HCT116 (cell line): ENCODE measurements around the gene MICA. TPM values are rescaled to one million over a fixed set of nuclear protein-coding genes. Genes with fewer than 3 reads are reported as not detected.
A peak's percentile ranks its signal among the peaks of the same experiment; 100 is the strongest.
"Not testable (repeated sequence)": the region's sequence is repeated elsewhere in the genome, so short reads cannot be mapped to it uniquely, and the experiment has no call there.

Experiments
- ATAC-seq: fragments of 200-7000 bp; cut with Tn5 transposase; 2 replicates; pipeline ENCODE4 v1.9.1; 2020; ENCODE audit warnings: mild to moderate bottlenecking, moderate library complexity
- BruUV-seq: library from RNA; stranded (reverse); fragments of 400-500 nt; replicated peaks from 2 replicates; lab custom pipeline; 2021; lab: Mats Ljungman, UMichigan
- CTCF ChIA-PET: fragments of 300-600 bp; sonication (Branson Sonifier 250); formaldehyde crosslinking; loops from one replicate; lab custom pipeline; 2021; ENCODE audit warnings: antibody characterized with exemption; lab: Charles Lee
- POLR2A ChIA-PET: fragments of 300-600, 350-600 bp; sonication (Branson Sonifier 250); formaldehyde crosslinking; loops from one replicate; lab custom pipeline; 2021; ENCODE audit warnings: antibody characterized with exemption; lab: Charles Lee
- RAD21 ChIA-PET, 2 experiments: fragments of 300-600 bp; sonication (Branson Sonifier 250); formaldehyde crosslinking; loops; one replicate each; lab custom pipeline; 2023; ENCODE audit warnings: low total read pairs in 2 of 2; ENCODE audit not compliant: uncharacterized antibody in 2 of 2, unreplicated experiment in 2 of 2, low non-redundant PET in 1 of 2; lab: Charles Lee
- DNase-seq: peaks from one replicate; pipeline ENCODE4 v3.0.0-alpha.2; 2010; ENCODE audit warnings: low read depth, low spot score
- H2AFZ ChIP-seq: fragments of 200-600 bp; shearing (Covaris generic), sonication (generic); 2 replicates; pipeline ENCODE4 v1.6.1; 2017; ENCODE audit warnings: low read depth, mixed run types, mixed read lengths, antibody characterized with exemption, low read length; ENCODE audit not compliant: poor library complexity, severe bottlenecking
- H3K27ac ChIP-seq: 2 replicates; pipeline ENCODE4 v1.5.1; 2012; ENCODE audit warnings: low read depth, low read length
- H3K27me3 ChIP-seq: fragments of 200-600 bp; sonication (generic); 2 replicates; pipeline ENCODE4 v1.6.1; 2016; ENCODE audit warnings: mixed run types, low read length, mixed read lengths; ENCODE audit not compliant: insufficient read depth
- H3K36me3 ChIP-seq, 2 experiments: fragments of 200-500 bp in 1 of 2; fragments of 200-600 bp in 1 of 2; sonication (Bioruptor generic) in 1 of 2; sonication (generic) in 1 of 2; 2 replicates each; pipeline versions ENCODE4 v1.5.1 to v1.6.1; 2014 to 2016; ENCODE audit warnings: low read length in 2 of 2, inconsistent platforms in 1 of 2, mixed read lengths in 1 of 2, mixed run types in 1 of 2; ENCODE audit not compliant: insufficient read depth in 2 of 2, control insufficient read depth in 1 of 2
- H3K4me1 ChIP-seq, 2 experiments: fragments of 200-600 bp in 1 of 2; sonication (generic) in 1 of 2; 2 replicates each; pipeline versions ENCODE4 v1.5.1 to v1.6.1; 2012 to 2017; ENCODE audit warnings: low read length in 2 of 2, inconsistent platforms in 1 of 2, mild to moderate bottlenecking in 1 of 2, mixed read lengths in 1 of 2, mixed run types in 1 of 2, moderate library complexity in 1 of 2; ENCODE audit not compliant: insufficient read depth in 2 of 2, control insufficient read depth in 1 of 2
- H3K4me2 ChIP-seq: fragments of 200-600 bp; sonication (generic); 2 replicates; pipeline ENCODE4 v1.6.1; 2017; ENCODE audit warnings: mixed run types, low read length, mixed read lengths
- H3K4me3 ChIP-seq, 2 experiments: fragments of 200-600 bp in 1 of 2; sonication (generic) in 1 of 2; replicated peaks in 1 of 2; 2 replicates each; pipeline ENCODE4 v1.5.1; 2011 to 2016; ENCODE audit warnings: low read length in 2 of 2, control low read depth in 1 of 2, low read depth in 1 of 2, mild to moderate bottlenecking in 1 of 2, mixed read lengths in 1 of 2, mixed run types in 1 of 2
- H3K79me2 ChIP-seq: fragments of 200-600 bp; sonication (generic); 2 replicates; pipeline ENCODE4 v1.6.1; 2017; ENCODE audit warnings: mild to moderate bottlenecking, mixed run types, low read length, moderate library complexity, mixed read lengths; ENCODE audit not compliant: insufficient read depth
- H3K9ac ChIP-seq: fragments of 200-600 bp; sonication (generic); 2 replicates; pipeline ENCODE4 v1.6.1; 2016; ENCODE audit warnings: low read length, mixed read lengths
- H3K9me2 ChIP-seq: fragments of 200-600 bp; sonication (generic), shearing (Covaris generic); 2 replicates; pipeline ENCODE4 v1.6.1; 2017; ENCODE audit warnings: mixed run types, mild to moderate bottlenecking, moderate library complexity; ENCODE audit not compliant: insufficient read depth
- H3K9me3 ChIP-seq, 2 experiments: fragments of 200-500 bp in 1 of 2; fragments of 200-600 bp in 1 of 2; sonication (Bioruptor generic) in 1 of 2; sonication (generic) in 1 of 2; 2 replicates each; pipeline ENCODE4 v1.6.1; 2014 to 2017; ENCODE audit warnings: low read length in 2 of 2, mixed read lengths in 2 of 2, inconsistent platforms in 1 of 2, low read depth in 1 of 2, mild to moderate bottlenecking in 1 of 2, mixed run types in 1 of 2, moderate library complexity in 1 of 2; ENCODE audit not compliant: control insufficient read depth in 1 of 2, insufficient read depth in 1 of 2
- H4K20me1 ChIP-seq: fragments of 200-600 bp; sonication (generic), shearing (Covaris generic); 2 replicates; pipeline ENCODE4 v1.6.1; 2017; ENCODE audit warnings: mixed run types, mild to moderate bottlenecking, moderate library complexity; ENCODE audit not compliant: insufficient read depth
- EZH2 ChIP-seq: fragments of 200-600 bp; sonication (generic); IDR thresholded peaks from 2 replicates; pipeline ENCODE4 v1.6.1; 2017; ENCODE audit warnings: antibody characterized with exemption, mixed run types
- POLR2AphosphoS5 ChIP-seq: IDR thresholded peaks from 2 replicates; pipeline ENCODE4 v1.6.1; 2011; ENCODE audit warnings: mild to moderate bottlenecking, low read depth, low read length, moderate library complexity
- RAD21 ChIP-seq: IDR thresholded peaks from 2 replicates; pipeline ENCODE4 v1.6.1; 2012; ENCODE audit warnings: low read depth, mild to moderate bottlenecking
- ZFX ChIP-seq: fragments of 450-650 bp; IDR thresholded peaks from 2 replicates; pipeline ENCODE4 v1.6.1; 2017
- intact Hi-C: fragments of 100-400 bp; cut with micrococcal nuclease; formaldehyde crosslinking; loops from 2 replicates; pipeline ENCODE4 v1.10.0; 2022
- total RNA-seq: library from RNA; stranded (reverse); gene quantifications from one replicate; pipeline ENCODE4 v1.2.1, GENCODE V29; 2021; ENCODE audit not compliant: unreplicated experiment
- TF ChIP-seq, protein P1 (sequence below): IDR thresholded peaks from 2 replicates; pipeline ENCODE4 v1.6.1; 2011; ENCODE audit warnings: mild to moderate bottlenecking, low read length, moderate library complexity; ENCODE audit not compliant: insufficient replicate concordance; ENCODE audit errors: extremely low read depth
- TF ChIP-seq, protein P2 (sequence below), 3 experiments: fragments of 200-600 bp in 1 of 3; sonication (generic) in 1 of 3; IDR thresholded peaks in 2 of 3; conservative IDR thresholded peaks in 1 of 3; 2 replicates each; pipeline ENCODE4 v1.5.1; 2012 to 2017; ENCODE audit warnings: low read depth in 2 of 3, low read length in 2 of 3, antibody characterized with exemption in 1 of 3, borderline replicate concordance in 1 of 3, control low read depth in 1 of 3, mild to moderate bottlenecking in 1 of 3, mixed read lengths in 1 of 3, mixed run types in 1 of 3, moderate library complexity in 1 of 3; ENCODE audit not compliant: insufficient read depth in 1 of 3

Gene MICA
- total RNA-seq, 1 experiment from 2014 or later = 24.1 TPM

DNA sequence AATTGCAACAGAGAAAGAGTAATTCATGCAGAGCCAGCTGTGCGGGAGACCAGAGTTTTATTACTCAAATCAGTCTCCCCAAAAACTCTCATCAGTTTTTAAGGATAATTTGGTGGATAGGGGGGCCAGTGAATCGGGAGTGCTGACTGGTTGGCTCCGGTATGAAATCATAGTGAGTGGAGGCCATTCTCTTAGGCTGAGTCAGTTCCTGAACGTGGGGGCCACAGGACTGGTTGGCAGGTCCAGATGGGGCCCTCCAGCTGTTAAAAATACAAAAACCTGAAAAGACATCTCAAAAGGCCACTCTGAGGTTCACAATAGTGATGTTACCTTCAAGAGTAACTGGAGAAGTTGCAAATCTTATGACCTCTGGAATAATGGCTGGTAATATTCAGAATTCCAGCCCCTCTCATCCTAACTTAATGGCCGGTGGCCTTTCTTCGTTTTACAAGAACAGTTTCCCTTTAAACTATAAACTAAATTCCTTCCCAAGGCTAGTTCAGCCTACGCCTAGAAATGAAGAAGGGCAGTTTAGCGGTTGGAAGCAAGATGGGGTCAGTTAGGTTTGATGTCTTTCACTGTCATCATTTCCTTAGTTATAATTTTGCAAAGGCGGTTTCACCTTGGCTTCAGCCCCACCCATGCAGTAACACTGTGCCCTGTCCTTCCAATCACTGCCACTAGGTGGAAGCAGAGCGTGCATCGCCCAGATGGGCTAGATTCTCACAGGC is 6.8 kb upstream of the MICA start:
- POLR2A ChIA-PET = interaction anchor here (1.1 to 1.2 kb wide), 2 partner anchors 46 to 66 kb away, joined by 3 to 4 read pairs; no protein-coding TSS in a partner anchor
- no peak overlapping the region for H3K4me3 ChIP-seq
- H3K4me1 ChIP-seq = peaks cover 24 to 31% of the 10 kb centered on the region in 2 experiments
- peak; percentile 75 for DNase-seq
- 0 out of 2 replicates have a peak, but pooled peaks cover under 1% of the 10 kb centered on the region for H3K79me2 ChIP-seq
- peak overlapping the region; percentile 67 for H3K4me2 ChIP-seq
- H3K36me3 ChIP-seq = no peaks in the 10 kb centered on the region
- no TSS peak for BruUV-seq
- H3K9me3 ChIP-seq = no peaks in the 10 kb centered on the region
- no peaks in the 10 kb centered on the region for H3K9me2 ChIP-seq
- RAD21 ChIA-PET = no interaction called here
- no peak overlapping the region for H3K27ac ChIP-seq
- peak overlapping the region; percentile 41 for H2AFZ ChIP-seq
- TF ChIP-seq POLR2AphosphoS5 (no peak), EZH2 (no peak), ZFX (no peak), RAD21 (peak; percentile 72)
- TF ChIP-seq, protein P1, sequence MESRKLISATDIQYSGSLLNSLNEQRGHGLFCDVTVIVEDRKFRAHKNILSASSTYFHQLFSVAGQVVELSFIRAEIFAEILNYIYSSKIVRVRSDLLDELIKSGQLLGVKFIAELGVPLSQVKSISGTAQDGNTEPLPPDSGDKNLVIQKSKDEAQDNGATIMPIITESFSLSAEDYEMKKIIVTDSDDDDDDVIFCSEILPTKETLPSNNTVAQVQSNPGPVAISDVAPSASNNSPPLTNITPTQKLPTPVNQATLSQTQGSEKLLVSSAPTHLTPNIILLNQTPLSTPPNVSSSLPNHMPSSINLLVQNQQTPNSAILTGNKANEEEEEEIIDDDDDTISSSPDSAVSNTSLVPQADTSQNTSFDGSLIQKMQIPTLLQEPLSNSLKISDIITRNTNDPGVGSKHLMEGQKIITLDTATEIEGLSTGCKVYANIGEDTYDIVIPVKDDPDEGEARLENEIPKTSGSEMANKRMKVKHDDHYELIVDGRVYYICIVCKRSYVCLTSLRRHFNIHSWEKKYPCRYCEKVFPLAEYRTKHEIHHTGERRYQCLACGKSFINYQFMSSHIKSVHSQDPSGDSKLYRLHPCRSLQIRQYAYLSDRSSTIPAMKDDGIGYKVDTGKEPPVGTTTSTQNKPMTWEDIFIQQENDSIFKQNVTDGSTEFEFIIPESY = no peak
- TF ChIP-seq, protein P2, sequence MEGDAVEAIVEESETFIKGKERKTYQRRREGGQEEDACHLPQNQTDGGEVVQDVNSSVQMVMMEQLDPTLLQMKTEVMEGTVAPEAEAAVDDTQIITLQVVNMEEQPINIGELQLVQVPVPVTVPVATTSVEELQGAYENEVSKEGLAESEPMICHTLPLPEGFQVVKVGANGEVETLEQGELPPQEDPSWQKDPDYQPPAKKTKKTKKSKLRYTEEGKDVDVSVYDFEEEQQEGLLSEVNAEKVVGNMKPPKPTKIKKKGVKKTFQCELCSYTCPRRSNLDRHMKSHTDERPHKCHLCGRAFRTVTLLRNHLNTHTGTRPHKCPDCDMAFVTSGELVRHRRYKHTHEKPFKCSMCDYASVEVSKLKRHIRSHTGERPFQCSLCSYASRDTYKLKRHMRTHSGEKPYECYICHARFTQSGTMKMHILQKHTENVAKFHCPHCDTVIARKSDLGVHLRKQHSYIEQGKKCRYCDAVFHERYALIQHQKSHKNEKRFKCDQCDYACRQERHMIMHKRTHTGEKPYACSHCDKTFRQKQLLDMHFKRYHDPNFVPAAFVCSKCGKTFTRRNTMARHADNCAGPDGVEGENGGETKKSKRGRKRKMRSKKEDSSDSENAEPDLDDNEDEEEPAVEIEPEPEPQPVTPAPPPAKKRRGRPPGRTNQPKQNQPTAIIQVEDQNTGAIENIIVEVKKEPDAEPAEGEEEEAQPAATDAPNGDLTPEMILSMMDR (IDR thresholded peaks at IDR 0.05 in 2 of 3, conservative IDR thresholded peaks at IDR 0.05 in 1 of 3; ENCODE audit: borderline replicate concordance in 1 of 3, insufficient read depth in 1 of 3, low read depth in 2 of 3, low read length in 2 of 3) = peak; percentile 77 to 84 (median 79)
- TF ChIP-seq, all 23 proteins: peak for 2
- CTCF ChIA-PET = interaction anchor here (0.8 to 6.4 kb wide), 3 partner anchors 16 to 67 kb away, joined by 3 to 71 read pairs (median 5); no protein-coding TSS in a partner anchor
- Histone ChIP-seq H3K27me3 (no peaks in the 10 kb centered on the region), H4K20me1 (no peaks in the 10 kb centered on the region), H3K9ac (no peak overlapping the region)
- peak; percentile 46 for ATAC-seq
- intact Hi-C loops = loop anchor here (1.0 to 5.0 kb wide), 2 partner anchors 96 to 202 kb away; no protein-coding TSS in a partner anchor

DNA sequence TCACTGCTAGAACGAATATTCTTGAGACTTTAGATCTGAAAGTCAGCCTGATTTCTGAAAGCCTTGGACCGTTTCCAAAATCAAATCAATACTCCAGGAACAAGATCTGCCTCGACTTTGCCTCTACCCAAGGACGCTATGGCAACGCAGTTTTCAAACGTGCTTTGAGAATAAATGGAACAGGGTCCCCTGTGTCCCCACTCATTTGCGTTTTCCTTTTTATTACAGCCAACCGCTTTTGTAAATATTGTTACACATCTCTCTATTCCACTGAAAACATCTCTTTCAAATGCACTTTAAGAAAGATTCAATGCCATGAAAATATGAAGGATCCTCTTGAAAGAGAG is 6.3 kb upstream of the MICA start:
- H2AFZ ChIP-seq = peak overlapping the region; percentile 41
- peaks cover 29 to 36% of the 10 kb centered on the region in 2 experiments for H3K4me1 ChIP-seq
- H3K27ac ChIP-seq, BruUV-seq, H3K79me2 ChIP-seq, ATAC-seq, H3K9me3 ChIP-seq, H3K27me3 ChIP-seq, H3K36me3 ChIP-seq, H3K9ac ChIP-seq, H3K9me2 ChIP-seq, DNase-seq, H3K4me3 ChIP-seq, H4K20me1 ChIP-seq: not testable (repeated sequence)
- ChIA-PET CTCF (interaction anchor here (0.7 to 6.4 kb wide), 4 partner anchors 46 to 202 kb away, joined by 3 to 71 read pairs (median 4); partner anchors contain the start of gene NCR3), RAD21 (interaction anchor here in 1 of 2 experiments (1.1 kb wide), 1 partner anchor 45 kb away, joined by 4 read pairs; no protein-coding TSS in a partner anchor), POLR2A (interaction anchor here (1.1 to 1.2 kb wide), 2 partner anchors 45 to 66 kb away, joined by 3 to 4 read pairs; no protein-coding TSS in a partner anchor)
- H3K4me2 ChIP-seq = peak overlapping the region; percentile 67
- intact Hi-C loops = loop anchor here (1.0 to 5.0 kb wide), 2 partner anchors 95 to 201 kb away; no protein-coding TSS in a partner anchor
